HG03175 (cell line): Measurements from ENCODE around the gene FBXO28.
"Not testable (repeated sequence)": the region's sequence is repeated elsewhere in the genome, so short reads cannot be mapped to it uniquely, and the experiment has no call there.

Source experiments
- ATAC-seq: cut with Tn5 transposase; IDR thresholded peaks from one replicate; pipeline ENCODE4 v1.9.1; 2021; ENCODE audit warnings: mild to moderate bottlenecking, moderate library complexity; ENCODE audit not compliant: unreplicated experiment

FBXO28 gene

DNA sequence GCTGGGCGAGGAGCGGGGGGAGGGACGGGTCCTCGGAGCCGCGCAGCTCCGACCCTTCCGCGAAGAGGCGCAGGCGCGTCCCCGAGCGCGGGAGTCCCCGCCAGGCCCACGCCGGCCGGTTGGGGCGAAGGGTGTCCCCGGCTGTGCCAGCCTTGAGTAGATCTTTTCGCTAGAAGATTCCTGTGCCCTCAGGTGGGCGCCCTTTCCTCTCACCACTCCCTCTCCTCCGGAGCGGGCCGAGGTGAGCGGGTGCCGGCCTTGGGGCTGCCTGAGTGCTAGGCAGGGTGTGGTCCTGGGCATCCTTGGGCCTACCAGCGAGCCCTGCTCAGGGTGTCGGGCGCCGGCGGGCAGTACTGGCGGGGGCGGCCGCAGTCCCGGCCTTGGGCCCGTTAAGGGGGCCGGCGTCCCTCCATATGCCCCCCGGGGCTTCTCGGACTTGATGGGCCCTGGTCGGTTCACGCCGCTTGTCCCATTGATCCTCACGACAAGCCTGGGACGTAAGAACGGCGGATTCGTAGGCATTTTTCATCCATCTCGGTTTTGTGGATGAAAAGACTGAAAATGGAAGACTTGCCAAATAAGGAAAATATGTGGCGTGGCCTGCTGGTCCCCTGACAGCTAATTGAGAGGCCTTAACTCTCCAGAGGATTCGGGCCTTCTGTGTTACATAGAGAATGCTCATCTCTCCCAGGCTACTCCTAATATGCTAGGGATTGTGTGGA, 69.8 kb downstream of the FBXO28 start:
- ATAC-seq: peak; percentile 45

DNA sequence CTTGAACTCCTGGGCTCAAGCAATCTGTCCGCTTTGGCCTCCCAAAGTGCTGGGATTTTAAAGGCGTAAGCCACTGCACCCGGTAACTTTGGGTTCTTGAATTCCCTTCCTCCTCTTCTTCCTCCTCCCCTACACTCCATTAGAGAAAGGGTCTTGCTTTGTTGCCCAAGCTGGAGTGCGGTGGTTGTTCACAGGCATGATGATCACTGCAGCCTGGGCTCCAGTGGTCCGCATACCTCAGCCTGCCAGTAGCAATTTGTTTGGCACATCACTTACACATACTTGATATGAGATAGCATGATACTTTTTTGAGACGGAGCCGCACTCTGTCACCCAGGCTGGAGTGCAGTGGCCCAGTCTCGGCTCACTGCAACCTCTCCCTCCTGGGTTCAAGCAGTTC, 71.3 kb downstream of the FBXO28 start:
- ATAC-seq: no peak

DNA sequence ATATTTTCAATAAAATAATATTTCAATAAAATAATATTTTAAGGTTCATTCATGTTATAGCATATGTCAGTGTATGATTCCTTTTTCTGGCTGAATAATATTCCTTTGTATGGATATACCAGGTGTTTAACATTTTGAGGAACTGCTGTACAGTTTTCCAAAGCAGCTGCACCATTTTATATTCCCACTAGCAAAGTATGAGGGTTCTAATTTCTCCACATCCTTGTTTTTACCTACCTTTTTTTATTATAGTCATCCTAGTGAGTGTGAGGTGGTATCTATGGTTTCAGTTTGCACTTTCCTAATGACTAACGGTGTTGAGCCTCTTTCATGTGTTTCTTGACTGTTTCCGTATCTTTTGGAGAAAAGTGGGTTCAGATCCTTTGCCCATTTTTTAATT, 74.4 kb downstream of the FBXO28 start:
- no peak for ATAC-seq

DNA sequence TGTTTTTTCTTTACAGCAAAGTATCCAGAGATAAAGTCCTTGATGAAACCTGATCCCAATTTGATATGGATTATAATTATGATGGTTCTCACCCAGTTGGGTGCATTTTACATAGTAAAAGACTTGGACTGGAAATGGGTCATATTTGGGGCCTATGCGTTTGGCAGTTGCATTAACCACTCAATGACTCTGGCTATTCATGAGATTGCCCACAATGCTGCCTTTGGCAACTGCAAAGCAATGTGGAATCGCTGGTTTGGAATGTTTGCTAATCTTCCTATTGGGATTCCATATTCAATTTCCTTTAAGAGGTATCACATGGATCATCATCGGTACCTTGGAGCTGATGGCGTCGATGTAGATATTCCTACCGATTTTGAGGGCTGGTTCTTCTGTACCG, 75.7 kb downstream of the FBXO28 start:
- no peak for ATAC-seq

DNA sequence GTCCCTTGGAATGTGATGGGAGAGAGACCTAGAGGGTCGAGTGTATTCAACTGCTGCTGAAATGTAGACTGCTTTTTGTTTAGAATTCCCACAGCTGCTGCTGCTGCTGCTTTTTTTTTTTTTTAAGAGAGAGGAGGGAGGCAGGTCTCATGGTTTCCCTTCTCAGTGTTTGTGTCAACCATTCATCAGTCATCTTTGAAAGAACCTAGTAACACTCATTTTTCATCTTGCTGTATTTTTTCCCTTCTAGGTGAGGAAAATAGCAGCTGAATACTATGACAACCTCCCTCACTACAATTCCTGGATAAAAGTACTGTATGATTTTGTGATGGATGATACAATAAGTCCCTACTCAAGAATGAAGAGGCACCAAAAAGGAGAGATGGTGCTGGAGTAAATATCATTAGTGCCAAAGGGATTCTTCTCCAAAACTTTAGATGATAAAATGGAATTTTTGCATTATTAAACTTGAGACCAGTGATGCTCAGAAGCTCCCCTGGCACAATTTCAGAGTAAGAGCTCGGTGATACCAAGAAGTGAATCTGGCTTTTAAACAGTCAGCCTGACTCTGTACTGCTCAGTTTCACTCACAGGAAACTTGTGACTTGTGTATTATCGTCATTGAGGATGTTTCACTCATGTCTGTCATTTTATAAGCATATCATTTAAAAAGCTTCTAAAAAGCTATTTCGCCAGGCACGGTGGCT, 78.3 kb downstream of the FBXO28 start:
- no peak for ATAC-seq

DNA sequence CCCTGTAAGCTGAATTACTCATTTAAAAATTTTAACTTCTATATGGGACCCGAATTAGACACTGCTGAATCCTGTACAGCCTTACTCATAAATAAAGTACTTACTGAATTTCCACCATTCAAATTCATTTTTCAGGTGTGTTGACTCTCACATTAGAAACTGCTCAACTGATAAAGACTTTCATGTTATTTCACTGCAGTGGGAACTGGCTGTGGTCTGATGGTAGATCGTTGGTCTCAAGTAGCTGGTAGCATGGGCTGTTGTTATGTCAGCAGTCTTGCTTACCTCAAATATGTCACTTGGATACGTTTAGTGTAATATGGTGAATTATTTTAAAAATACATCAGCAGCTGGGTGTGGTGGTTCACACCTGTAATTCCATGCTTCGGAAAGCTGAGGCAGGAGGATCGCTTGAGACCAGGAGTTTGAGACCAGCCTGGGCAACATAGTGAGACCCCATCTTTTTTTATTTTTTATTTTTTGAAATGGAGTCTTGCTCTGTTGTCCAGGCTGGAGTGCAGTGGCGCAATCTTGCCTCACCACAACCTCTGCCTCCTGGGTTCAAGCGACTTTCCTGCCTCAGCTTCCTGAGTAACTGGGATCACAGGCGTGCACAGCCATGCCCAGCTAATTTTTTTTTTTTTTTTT, 79.5 kb downstream of the FBXO28 start:
- ATAC-seq: no peak

DNA sequence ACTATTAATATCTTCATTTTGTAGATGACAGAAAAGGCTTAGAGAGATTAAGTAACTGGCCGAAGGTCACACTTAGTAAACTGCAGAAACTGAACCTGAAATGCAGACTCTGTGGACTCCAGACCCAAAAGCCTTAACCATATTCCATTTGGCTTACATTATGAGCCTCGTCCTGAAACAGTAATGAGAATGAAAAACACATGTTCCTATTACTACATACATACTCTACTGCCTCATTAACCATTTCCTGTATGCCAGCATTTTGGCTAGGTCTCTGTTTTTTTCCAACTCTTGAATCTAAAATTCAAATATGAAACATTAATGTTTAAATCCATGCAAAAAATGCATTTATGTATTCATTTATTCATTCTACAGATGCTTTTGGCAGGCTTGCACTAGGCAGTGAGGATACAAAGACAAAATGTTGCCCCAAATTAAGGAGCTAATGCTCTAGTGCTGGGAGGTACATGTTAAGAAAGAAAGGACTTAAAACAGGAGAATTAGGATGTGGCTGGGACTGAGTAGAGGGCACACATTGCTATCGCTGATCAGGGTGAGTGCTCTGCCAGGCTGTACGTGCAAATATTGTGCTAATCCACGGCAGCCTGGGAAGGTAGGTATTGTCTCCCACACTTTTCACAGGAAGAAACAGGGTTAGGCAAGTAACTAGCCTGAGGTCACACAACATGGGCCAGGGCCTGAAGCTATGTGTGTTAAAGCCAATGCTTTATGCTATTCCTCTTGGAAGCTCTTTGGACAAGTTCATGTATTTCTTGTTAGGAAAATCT, 83.1 kb downstream of the FBXO28 start:
- ATAC-seq: no peak

DNA sequence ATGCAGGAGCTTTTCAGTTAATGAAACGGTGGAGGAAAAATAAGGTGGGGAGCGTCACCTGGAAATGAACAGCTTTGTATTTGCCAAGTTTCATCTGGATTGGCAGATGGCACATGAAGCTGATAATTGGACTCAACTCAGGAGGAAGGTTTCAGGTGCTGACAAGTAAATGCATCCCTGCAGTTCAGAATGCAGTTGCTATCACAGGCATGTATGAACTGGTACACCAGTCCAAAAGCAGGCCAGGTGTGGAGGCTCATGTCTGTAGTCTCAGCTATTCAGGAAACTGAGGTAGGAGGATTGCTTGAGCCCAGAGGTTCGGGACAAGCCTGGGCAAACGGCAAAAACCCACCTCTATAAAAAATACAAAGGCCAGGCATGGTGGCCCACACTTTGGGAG, 84.7 kb downstream of the FBXO28 start:
- ATAC-seq: no peak

DNA sequence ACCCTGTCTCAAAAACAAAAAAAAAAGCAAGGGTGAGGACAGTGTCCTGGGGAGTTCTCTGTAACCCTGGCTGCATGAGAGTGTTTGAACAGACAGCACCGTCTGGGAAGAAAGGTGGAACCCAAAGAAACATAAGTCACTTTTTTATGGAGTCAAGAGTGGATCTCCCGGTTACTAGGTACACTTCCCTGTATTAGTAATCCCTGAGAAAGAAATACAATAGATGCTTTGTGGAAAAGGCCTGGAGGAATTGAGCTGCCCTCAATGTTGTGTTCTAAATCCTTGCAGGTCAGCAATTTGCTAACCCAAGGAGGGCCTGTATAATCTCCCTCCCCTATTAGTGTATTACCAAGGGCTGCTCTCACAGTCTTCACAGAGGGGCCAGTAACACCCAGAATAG, 85.8 kb downstream of the FBXO28 start:
- no peak for ATAC-seq

DNA sequence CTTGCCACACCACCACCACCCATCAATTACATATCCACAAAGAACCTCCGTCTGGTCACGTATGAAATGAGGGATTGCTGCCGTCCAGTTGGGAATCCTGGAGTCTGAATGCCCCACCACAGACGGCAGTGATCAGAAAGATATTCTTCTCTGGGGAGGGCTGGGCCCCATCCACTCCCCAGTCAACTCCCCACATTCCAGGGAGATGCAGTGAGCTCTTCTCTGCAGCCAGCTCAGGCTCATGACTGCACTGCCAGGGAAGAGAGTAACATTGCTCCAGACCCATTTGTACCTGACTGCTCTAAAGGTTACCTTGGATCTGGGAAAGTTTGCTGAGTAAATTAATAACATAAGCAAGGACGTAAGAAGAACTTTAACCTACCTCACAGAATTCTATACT, 87.5 kb downstream of the FBXO28 start:
- ATAC-seq: no peak

DNA sequence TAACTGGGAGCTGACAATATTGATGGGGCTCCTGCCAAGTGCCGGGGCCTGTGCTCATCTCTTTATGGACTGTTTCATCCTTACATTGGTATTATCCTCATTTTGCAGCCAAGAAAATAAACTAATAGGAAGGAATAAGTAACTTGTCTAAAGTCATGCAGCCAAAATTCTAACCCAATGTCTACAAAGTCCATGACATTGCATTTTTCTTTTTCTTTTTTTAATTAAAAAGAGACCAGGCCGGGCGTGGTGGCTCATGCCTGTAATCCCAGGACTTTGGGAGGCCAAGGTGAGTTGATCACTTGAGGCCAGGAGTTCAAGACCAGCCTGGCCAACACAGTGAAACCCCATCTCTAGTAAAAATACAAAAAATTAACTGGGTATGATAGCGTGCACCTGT, 87.9 kb downstream of the FBXO28 start:
- no peak for ATAC-seq

DNA sequence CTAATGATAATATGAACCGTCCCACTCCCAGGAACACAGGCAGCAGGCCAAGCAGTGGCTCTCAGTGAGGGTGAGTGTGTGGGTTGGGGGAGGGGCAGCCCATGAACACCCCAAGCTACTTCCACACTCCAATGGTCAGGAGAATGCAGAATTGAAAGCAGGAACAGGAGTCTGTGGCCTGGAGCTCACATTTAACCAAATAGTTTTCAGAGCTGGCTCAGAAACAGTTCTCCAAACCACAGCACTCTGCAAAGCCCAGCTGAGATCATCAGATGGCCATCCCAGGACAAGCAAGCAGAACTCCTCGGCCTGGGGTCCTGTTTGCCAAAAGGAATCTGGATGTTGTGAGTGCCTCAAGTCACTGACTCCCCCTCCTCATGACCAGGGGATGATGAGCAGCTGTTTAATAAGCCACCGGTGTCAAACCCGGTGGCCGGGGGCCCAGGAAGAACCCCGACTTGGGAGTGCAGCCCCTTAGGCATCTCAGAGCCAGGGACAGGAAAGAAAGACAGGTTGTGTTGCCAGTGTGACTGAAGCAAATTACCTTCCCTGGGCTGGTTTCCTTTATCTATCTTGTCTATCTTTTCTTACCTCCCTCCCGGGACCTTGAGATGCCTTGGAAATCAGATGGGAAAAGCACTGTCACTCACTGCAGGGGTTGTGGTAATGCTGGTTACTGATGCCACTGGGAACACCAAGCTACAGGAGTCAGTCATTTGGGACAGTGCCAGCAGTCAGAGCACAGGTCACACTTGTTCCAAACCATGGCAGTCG, 89.5 kb downstream of the FBXO28 start:
- peak; percentile 47 for ATAC-seq

DNA sequence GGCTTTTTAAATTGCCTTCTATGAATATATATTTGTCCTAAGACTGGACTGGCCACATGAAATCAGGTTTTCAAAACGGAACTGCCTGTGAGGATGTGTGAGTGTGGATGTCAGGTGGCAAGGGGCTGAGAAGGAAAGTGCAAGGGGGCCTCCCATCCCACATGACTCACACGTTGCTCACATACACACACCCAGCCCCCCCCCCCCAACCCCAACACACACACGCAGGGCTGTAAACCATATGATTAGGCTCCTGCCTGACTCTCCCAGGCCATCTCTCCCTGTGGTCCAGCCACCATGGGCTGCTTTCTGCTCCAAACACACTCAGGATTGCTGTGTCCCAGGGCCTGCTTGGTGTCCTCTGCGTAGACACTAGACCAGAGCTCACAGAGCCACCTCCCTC, 91.5 kb downstream of the FBXO28 start:
- no peak for ATAC-seq

DNA sequence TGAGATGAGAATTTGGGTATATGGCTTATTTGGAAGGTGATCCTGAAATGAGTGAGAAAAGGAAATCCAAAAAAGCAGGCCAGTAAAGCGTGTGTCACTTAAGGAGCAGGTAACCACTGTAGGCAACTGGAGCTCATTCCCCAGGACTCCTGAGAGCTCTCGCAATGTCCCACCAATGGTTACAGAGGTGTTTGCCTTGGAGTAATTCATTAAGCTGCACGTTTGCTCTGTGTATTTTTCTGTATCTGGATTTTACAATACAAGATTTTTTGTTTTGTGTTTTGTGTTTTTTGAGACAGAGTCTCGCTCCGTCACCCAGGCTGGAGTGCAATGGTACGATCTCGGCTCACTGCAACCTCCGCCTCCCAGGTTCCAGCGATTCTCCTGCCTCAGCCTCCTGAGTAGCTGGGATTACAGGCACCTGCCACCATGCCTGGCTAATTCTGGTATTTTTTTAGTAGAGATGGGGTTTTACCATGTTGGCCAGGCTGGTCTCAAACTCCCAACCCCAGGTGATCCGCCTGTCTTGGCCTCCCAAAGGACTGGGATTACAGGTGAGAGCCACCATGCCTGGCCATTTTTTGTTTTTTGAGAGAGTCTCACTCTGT, 92.1 kb downstream of the FBXO28 start:
- ATAC-seq: not testable (repeated sequence)

DNA sequence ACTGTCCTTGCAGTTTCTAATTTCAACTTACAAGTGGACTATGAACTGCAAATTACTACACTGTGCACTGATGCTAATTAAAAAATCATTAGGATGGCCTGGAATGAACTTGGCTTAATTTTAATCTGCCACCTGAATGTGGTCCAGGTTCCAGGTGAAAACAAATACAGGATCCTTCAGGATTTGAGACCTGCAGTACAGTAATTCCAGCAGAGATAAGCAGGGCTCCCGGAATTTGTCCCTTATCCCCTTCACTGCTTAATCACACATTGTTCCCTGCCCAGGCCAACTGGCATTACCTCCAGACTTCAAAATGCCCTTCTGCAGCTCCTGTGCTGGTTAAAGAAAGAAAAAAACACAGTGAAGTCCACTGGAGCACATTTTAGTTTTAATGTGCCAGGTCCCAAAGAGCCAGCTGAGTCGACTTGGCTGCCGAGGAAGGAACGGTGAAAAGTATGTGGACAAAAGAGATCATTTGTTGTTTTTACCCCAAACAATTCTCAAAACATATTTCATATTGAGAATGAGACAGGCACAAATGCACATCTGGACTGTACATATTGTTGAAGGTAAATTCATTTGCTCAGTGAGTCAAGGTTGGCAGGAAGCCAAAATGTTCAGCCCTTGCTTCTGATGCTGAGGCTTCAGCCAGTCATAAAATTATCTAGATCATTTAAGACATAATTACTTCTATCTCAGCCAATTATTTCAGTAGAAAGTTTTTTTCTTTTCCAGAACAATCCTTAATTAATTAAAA, 97.5 kb downstream of the FBXO28 start:
- no peak for ATAC-seq
